ENCODE measurements around the gene NUCKS1. TPM values are rescaled to one million over a fixed set of nuclear protein-coding genes. Genes with fewer than 3 reads are reported as not detected.

NUCKS1 gene
- total RNA-seq, 2 experiments from 2014 or later: 80.6 to 84.7 TPM

- Mint-ChIP-seq H3K9me3 (no peaks in the 10 kb centered on the region), H3K4me3 (no peak overlapping the region), H3K36me3 (ENCODE audit: low read depth) (no peaks in the 10 kb centered on the region), H3K4me1 (ENCODE audit: low read depth) (no peaks in the 10 kb centered on the region), H3K27ac (no peak overlapping the region), H3K27me3 (peaks cover 16% of the 10 kb centered on the region)
- ChIA-PET POLR2A (no interaction called here), CTCF (interaction anchor here (0.6 to 2.0 kb wide), 2 partner anchors 8 to 46 kb away, joined by 5 to 7 read pairs; no protein-coding TSS in a partner anchor)
- TF ChIP-seq, protein P1, sequence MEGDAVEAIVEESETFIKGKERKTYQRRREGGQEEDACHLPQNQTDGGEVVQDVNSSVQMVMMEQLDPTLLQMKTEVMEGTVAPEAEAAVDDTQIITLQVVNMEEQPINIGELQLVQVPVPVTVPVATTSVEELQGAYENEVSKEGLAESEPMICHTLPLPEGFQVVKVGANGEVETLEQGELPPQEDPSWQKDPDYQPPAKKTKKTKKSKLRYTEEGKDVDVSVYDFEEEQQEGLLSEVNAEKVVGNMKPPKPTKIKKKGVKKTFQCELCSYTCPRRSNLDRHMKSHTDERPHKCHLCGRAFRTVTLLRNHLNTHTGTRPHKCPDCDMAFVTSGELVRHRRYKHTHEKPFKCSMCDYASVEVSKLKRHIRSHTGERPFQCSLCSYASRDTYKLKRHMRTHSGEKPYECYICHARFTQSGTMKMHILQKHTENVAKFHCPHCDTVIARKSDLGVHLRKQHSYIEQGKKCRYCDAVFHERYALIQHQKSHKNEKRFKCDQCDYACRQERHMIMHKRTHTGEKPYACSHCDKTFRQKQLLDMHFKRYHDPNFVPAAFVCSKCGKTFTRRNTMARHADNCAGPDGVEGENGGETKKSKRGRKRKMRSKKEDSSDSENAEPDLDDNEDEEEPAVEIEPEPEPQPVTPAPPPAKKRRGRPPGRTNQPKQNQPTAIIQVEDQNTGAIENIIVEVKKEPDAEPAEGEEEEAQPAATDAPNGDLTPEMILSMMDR (IDR thresholded peaks at IDR 0.05): no peak
- H3K9me3 ChIP-seq (ENCODE audit: control insufficient read depth in 1 of 2, insufficient read depth in 1 of 2, low read length in 2 of 2): peaks cover 0 to 4% of the 10 kb centered on the region in 2 experiments
- H3K27me3 ChIP-seq (ENCODE audit: control insufficient read depth in 1 of 2, insufficient read depth in 2 of 2, low read length in 2 of 2): peaks cover 7 to 15% of the 10 kb centered on the region in 2 experiments
- ATAC-seq (ENCODE audit: poor library complexity) (no peak), DNase-seq (no peak)
- H3K4me1 ChIP-seq (ENCODE audit: insufficient read depth, low read length): no peaks in the 10 kb centered on the region
- intact Hi-C loops (cut with DNase I, micrococcal nuclease): no loop called here
- H3K4me3 ChIP-seq (ENCODE audit: low read length): no peak overlapping the region
- no peaks in the 10 kb centered on the region for H3K36me3 ChIP-seq (ENCODE audit: insufficient read depth, low read length)
- H3K27ac ChIP-seq (ENCODE audit: low read depth in 1 of 2, low read length in 2 of 2): no peak overlapping the region
These were observed 84.6 kb downstream of the NUCKS1 start for GRCh38 chr1:205665201-205666045.

- Mint-ChIP-seq H3K9me3 (no peaks in the 10 kb centered on the region), H3K4me3 (no peak overlapping the region), H3K27ac (no peak overlapping the region), H3K27me3 (peaks cover 16% of the 10 kb centered on the region), H3K4me1 (ENCODE audit: low read depth) (no peaks in the 10 kb centered on the region), H3K36me3 (ENCODE audit: low read depth) (no peaks in the 10 kb centered on the region)
- Histone ChIP-seq H3K27ac (ENCODE audit: low read depth in 1 of 2, low read length in 2 of 2) (no peak overlapping the region), H3K36me3 (ENCODE audit: insufficient read depth, low read length) (no peaks in the 10 kb centered on the region), H3K4me1 (ENCODE audit: insufficient read depth, low read length) (no peaks in the 10 kb centered on the region), H3K4me3 (ENCODE audit: low read length) (no peak overlapping the region), H3K27me3 (ENCODE audit: control insufficient read depth in 1 of 2, insufficient read depth in 2 of 2, low read length in 2 of 2) (peaks cover 3 to 10% of the 10 kb centered on the region in 2 experiments), H3K9me3 (ENCODE audit: control insufficient read depth in 1 of 2, insufficient read depth in 1 of 2, low read length in 2 of 2) (peaks cover 0 to 4% of the 10 kb centered on the region in 2 experiments)
- POLR2A ChIA-PET: no interaction called here
- TF ChIP-seq, protein P1 (IDR thresholded peaks at IDR 0.05): no peak
- CTCF ChIA-PET: interaction anchor here (2.0 kb wide), 1 partner anchor 47 kb away, joined by 7 read pairs; no protein-coding TSS in a partner anchor
- intact Hi-C loops (cut with DNase I, micrococcal nuclease): no loop called here
- ATAC-seq (ENCODE audit: poor library complexity) (no peak), DNase-seq (no peak)
These were observed 85.5 kb downstream of the NUCKS1 start for GRCh38 chr1:205664399-205665017.

GRCh38 chr1:205663286-205663936, 86.6 kb downstream of the NUCKS1 start:
- H3K36me3 ChIP-seq (ENCODE audit: insufficient read depth, low read length): no peaks in the 10 kb centered on the region
- H3K27me3 Mint-ChIP-seq: peaks cover 9% of the 10 kb centered on the region
- peaks cover 5% of the 10 kb centered on the region for H3K4me1 ChIP-seq (ENCODE audit: insufficient read depth, low read length)
- POLR2A ChIA-PET: no interaction called here
- no peaks in the 10 kb centered on the region for H3K4me1 Mint-ChIP-seq (ENCODE audit: low read depth)
- no peak for ATAC-seq (ENCODE audit: poor library complexity)
- H3K4me3 Mint-ChIP-seq: no peak overlapping the region
- no peak overlapping the region for H3K4me3 ChIP-seq (ENCODE audit: low read length)
- no peaks in the 10 kb centered on the region for H3K36me3 Mint-ChIP-seq (ENCODE audit: low read depth)
- H3K9me3 ChIP-seq (ENCODE audit: control insufficient read depth in 1 of 2, insufficient read depth in 1 of 2, low read length in 2 of 2): peaks cover 0 to 4% of the 10 kb centered on the region in 2 experiments
- peaks cover 3 to 7% of the 10 kb centered on the region in 2 experiments for H3K27me3 ChIP-seq (ENCODE audit: control insufficient read depth in 1 of 2, insufficient read depth in 2 of 2, low read length in 2 of 2)
- TF ChIP-seq, protein P1 (IDR thresholded peaks at IDR 0.05): no peak
- CTCF ChIA-PET: no interaction called here
- peak in 1 of 14 experiments; percentile 39 for DNase-seq
- no peak overlapping the region for H3K27ac Mint-ChIP-seq
- no peaks in the 10 kb centered on the region for H3K9me3 Mint-ChIP-seq
- H3K27ac ChIP-seq (ENCODE audit: low read depth in 1 of 2, low read length in 2 of 2): no peak overlapping the region
- intact Hi-C loops (cut with DNase I, micrococcal nuclease): no loop called here

Other genes with a start within 250 kb of the NUCKS1 start
- gene CDK18, start 245.5 kb downstream of the NUCKS1 start, total RNA-seq: 1 to 10 TPM; 1.6 to 2.7 TPM
- 100 to 1,000 TPM; 145 to 154 TPM for gene ELK4, start 118.2 kb downstream of the NUCKS1 start, total RNA-seq
- under 1 TPM in 1 of 2 experiments, not detected in 1; 0.11 TPM for gene SLC45A3, start 69.7 kb downstream of the NUCKS1 start, total RNA-seq
- gene RAB29, start 25.3 kb upstream of the NUCKS1 start, total RNA-seq: 10 to 100 TPM; 11.7 to 11.8 TPM
- gene SLC41A1, start 63.0 kb upstream of the NUCKS1 start, total RNA-seq: 10 to 100 TPM; 23.8 to 26.4 TPM
- 1 to 10 TPM; 1.2 to 1.4 TPM for gene PM20D1, start 100.0 kb upstream of the NUCKS1 start, total RNA-seq
- not detected for gene SLC26A9, start 193.3 kb upstream of the NUCKS1 start, total RNA-seq

Data from CD4-positive, alpha-beta T cell (primary cell).